ENCODE measurements around the gene KRT32.

Gene KRT32

GRCh38 chr17:41457676-41458075 lies 9.5 kb downstream of the KRT32 start:
- Histone ChIP-seq H3K9me3 (replicated peaks in 1 of 11) (no peaks in the 10 kb centered on the region), H3K27ac (no peak overlapping the region), H3K4me3 (no peak overlapping the region), H3K36me3 (no peaks in the 10 kb centered on the region), H3K9ac (no peak overlapping the region), H3K4me2 (no peak overlapping the region), H4K20me1 (no peaks in the 10 kb centered on the region), H3K4me1 (no peaks in the 10 kb centered on the region), H3K27me3 (no peaks in the 10 kb centered on the region)
- TF ChIP-seq Cebpa-rat (IDR thresholded peaks at IDR 0.05) = no peak

- Histone ChIP-seq H4K20me1 (no peaks in the 10 kb centered on the region), H3K9ac (no peak overlapping the region), H3K4me1 (0 out of 20 replicates have a peak, but pooled peaks cover 0 to 5% (median 0%) of the 10 kb centered on the region in 10 experiments), H3K4me2 (no peak overlapping the region), H3K9me3 (replicated peaks in 1 of 11) (peaks cover 0 to 11% (median 0%) of the 10 kb centered on the region in 11 experiments; a peak in 2 of 22 replicates), H3K36me3 (no peaks in the 10 kb centered on the region), H3K4me3 (no peak overlapping the region), H3K27me3 (no peaks in the 10 kb centered on the region), H3K27ac (no peak overlapping the region)
- TF ChIP-seq Cebpa-rat (IDR thresholded peaks at IDR 0.05) = no peak
Observed at GRCh38 chr17:41456204-41456603, 11.0 kb downstream of the KRT32 start.

- no peaks in the 10 kb centered on the region for H3K36me3 ChIP-seq
- no peak overlapping the region for H3K4me3 ChIP-seq
- no peak overlapping the region for H3K9ac ChIP-seq
- 0 out of 20 replicates have a peak, but pooled peaks cover 0 to 5% (median 0%) of the 10 kb centered on the region in 10 experiments for H3K4me1 ChIP-seq
- H3K9me3 ChIP-seq (replicated peaks in 1 of 11) = peaks cover 0 to 18% (median 5%) of the 10 kb centered on the region in 11 experiments; a peak in 2 of 22 replicates
- H4K20me1 ChIP-seq = no peaks in the 10 kb centered on the region
- TF ChIP-seq Cebpa-rat (IDR thresholded peaks at IDR 0.05) = no peak
- no peaks in the 10 kb centered on the region for H3K27me3 ChIP-seq
- no peak overlapping the region for H3K4me2 ChIP-seq
- H3K27ac ChIP-seq = no peak overlapping the region
Observed at GRCh38 chr17:41455236-41455635, 11.9 kb downstream of the KRT32 start.

GRCh38 chr17:41453066-41453465 lies 14.1 kb downstream of the KRT32 start:
- Histone ChIP-seq H3K27ac (no peak overlapping the region), H3K4me1 (0 out of 20 replicates have a peak, but pooled peaks cover 0 to 5% (median 0%) of the 10 kb centered on the region in 10 experiments), H4K20me1 (no peaks in the 10 kb centered on the region), H3K9ac (no peak overlapping the region), H3K27me3 (no peaks in the 10 kb centered on the region), H3K4me3 (no peak overlapping the region), H3K9me3 (replicated peaks in 1 of 11) (peaks cover 0 to 18% (median 5%) of the 10 kb centered on the region in 11 experiments; a peak in 2 of 22 replicates), H3K4me2 (no peak overlapping the region), H3K36me3 (no peaks in the 10 kb centered on the region)
- TF ChIP-seq Cebpa-rat (IDR thresholded peaks at IDR 0.05) = no peak

- Histone ChIP-seq H3K27me3 (no peaks in the 10 kb centered on the region), H4K20me1 (no peaks in the 10 kb centered on the region), H3K4me3 (no peak overlapping the region), H3K9ac (no peak overlapping the region), H3K4me1 (0 out of 20 replicates have a peak, but pooled peaks cover 0 to 5% (median 0%) of the 10 kb centered on the region in 10 experiments), H3K4me2 (no peak overlapping the region), H3K27ac (no peak overlapping the region), H3K36me3 (no peaks in the 10 kb centered on the region), H3K9me3 (replicated peaks in 1 of 11) (peaks cover 0 to 18% (median 5%) of the 10 kb centered on the region in 11 experiments; a peak in 2 of 22 replicates)
- no peak for TF ChIP-seq Cebpa-rat (IDR thresholded peaks at IDR 0.05)
Observed at GRCh38 chr17:41452281-41452680, 14.9 kb downstream of the KRT32 start.

GRCh38 chr17:41451154-41451728 lies 15.9 kb downstream of the KRT32 start:
- peaks cover 0 to 18% (median 5%) of the 10 kb centered on the region in 11 experiments; a peak in 2 of 22 replicates for H3K9me3 ChIP-seq (replicated peaks in 1 of 11)
- H3K36me3 ChIP-seq = no peaks in the 10 kb centered on the region
- no peak overlapping the region for H3K9ac ChIP-seq
- no peak for TF ChIP-seq Cebpa-rat (IDR thresholded peaks at IDR 0.05)
- no peak overlapping the region for H3K4me3 ChIP-seq
- H3K4me2 ChIP-seq = no peak overlapping the region
- H3K4me1 ChIP-seq = peaks cover 0 to 6% (median 5%) of the 10 kb centered on the region in 10 experiments; a peak in 10 of 20 replicates
- no peak overlapping the region for H3K27ac ChIP-seq
- H4K20me1 ChIP-seq = no peaks in the 10 kb centered on the region
- H3K27me3 ChIP-seq = no peaks in the 10 kb centered on the region

GRCh38 chr17:41449008-41449407 lies 18.2 kb downstream of the KRT32 start:
- no peak overlapping the region for H3K27ac ChIP-seq
- no peak overlapping the region for H3K9ac ChIP-seq
- TF ChIP-seq Cebpa-rat (IDR thresholded peaks at IDR 0.05) = no peak
- H3K36me3 ChIP-seq = no peaks in the 10 kb centered on the region
- H3K4me1 ChIP-seq = peaks cover 0 to 8% (median 6%) of the 10 kb centered on the region in 10 experiments; a peak in 10 of 20 replicates
- H3K27me3 ChIP-seq = no peaks in the 10 kb centered on the region
- no peak overlapping the region for H3K4me2 ChIP-seq
- no peaks in the 10 kb centered on the region for H4K20me1 ChIP-seq
- no peak overlapping the region for H3K4me3 ChIP-seq
- peaks cover 0 to 18% (median 5%) of the 10 kb centered on the region in 11 experiments; a peak in 2 of 22 replicates for H3K9me3 ChIP-seq (replicated peaks in 1 of 11)

- Histone ChIP-seq H4K20me1 (no peaks in the 10 kb centered on the region), H3K36me3 (no peaks in the 10 kb centered on the region), H3K9me3 (replicated peaks in 1 of 11) (peaks cover 0 to 18% (median 5%) of the 10 kb centered on the region in 11 experiments; a peak in 2 of 22 replicates), H3K9ac (no peak overlapping the region), H3K4me1 (peaks cover 0 to 8% (median 6%) of the 10 kb centered on the region in 10 experiments; a peak in 10 of 20 replicates), H3K4me2 (no peak overlapping the region), H3K4me3 (no peak overlapping the region), H3K27me3 (no peaks in the 10 kb centered on the region), H3K27ac (no peak overlapping the region)
- TF ChIP-seq Cebpa-rat (IDR thresholded peaks at IDR 0.05) = no peak
Observed at GRCh38 chr17:41448506-41448905, 18.7 kb downstream of the KRT32 start.

GRCh38 chr17:41446806-41447205 lies 20.4 kb downstream of the KRT32 start:
- no peak overlapping the region for H3K4me3 ChIP-seq
- TF ChIP-seq Cebpa-rat (IDR thresholded peaks at IDR 0.05) = no peak

More at GRCh38 chr17:41446806-41447205, 20.4 kb downstream of the KRT32 start:
- H4K20me1 ChIP-seq = no peaks in the 10 kb centered on the region
- H3K27me3 ChIP-seq = no peaks in the 10 kb centered on the region
- no peak overlapping the region for H3K27ac ChIP-seq
- peaks cover 0 to 13% (median 5%) of the 10 kb centered on the region in 11 experiments; a peak in 2 of 22 replicates for H3K9me3 ChIP-seq (replicated peaks in 1 of 11)
- H3K9ac ChIP-seq = no peak overlapping the region
- H3K4me1 ChIP-seq = peaks cover 0 to 8% (median 6%) of the 10 kb centered on the region in 10 experiments; a peak in 10 of 20 replicates
- H3K4me2 ChIP-seq = peak overlapping the region in 5 of 11 experiments; percentile 25 to 46 (median 34); a peak in 9 of 22 replicates
- no peaks in the 10 kb centered on the region for H3K36me3 ChIP-seq

All from BLaER1 treated with 17β-estradiol and CSF1 and Interleukin-3, amounts not matched to agents 10 nM and 100 nM (cell line).